Osteoblast (primary cell): ENCODE data around the gene TMIGD3. TPM values are rescaled to one million over a fixed set of nuclear protein-coding genes. Genes with fewer than 3 reads are reported as not detected.

ENCODE experiments used
- DNase-seq: peaks from one replicate; pipeline ENCODE4 v3.0.0; 2011; ENCODE audit warnings: low spot score, mixed read lengths; ENCODE audit not compliant: insufficient read length; ENCODE audit errors: missing footprints
- H2AFZ ChIP-seq: 2 replicates; pipeline ENCODE4 v1.6.0; 2011; ENCODE audit warnings: mild to moderate bottlenecking, low read length
- H3K27ac ChIP-seq: 2 replicates; pipeline ENCODE4 v1.5.1; 2011; ENCODE audit warnings: mild to moderate bottlenecking, low read depth, low read length, moderate library complexity
- H3K27me3 ChIP-seq: 2 replicates; pipeline ENCODE4 v1.6.0; 2012; ENCODE audit warnings: mild to moderate bottlenecking, control low read depth, inconsistent platforms, low read length, moderate library complexity; ENCODE audit not compliant: insufficient read depth
- H3K36me3 ChIP-seq: 2 replicates; pipeline ENCODE4 v1.5.1; 2011; ENCODE audit warnings: mild to moderate bottlenecking, low read length, control low read depth, moderate library complexity; ENCODE audit not compliant: insufficient read depth
- H3K4me1 ChIP-seq: 2 replicates; pipeline ENCODE4 v1.5.1; 2011; ENCODE audit warnings: mild to moderate bottlenecking, low read length, control low read depth, moderate library complexity; ENCODE audit not compliant: insufficient read depth
- H3K4me2 ChIP-seq: 2 replicates; pipeline ENCODE4 v1.6.0; 2011; ENCODE audit warnings: mild to moderate bottlenecking, low read length; ENCODE audit not compliant: insufficient read depth
- H3K4me3 ChIP-seq: fragments of 200-600 bp; sonication (generic); 3 replicates; pipeline ENCODE4 v1.5.1; 2012; ENCODE audit warnings: mild to moderate bottlenecking, low read length, inconsistent platforms; ENCODE audit not compliant: insufficient read depth
- H3K79me2 ChIP-seq: 2 replicates; pipeline ENCODE4 v1.6.0; 2012; ENCODE audit warnings: mild to moderate bottlenecking, low read length, control low read depth, inconsistent platforms; ENCODE audit not compliant: insufficient read depth
- H3K9me3 ChIP-seq: 2 replicates; pipeline ENCODE4 v1.5.1; 2011; ENCODE audit warnings: low read depth, low read length, control low read depth
- H4K20me1 ChIP-seq: 2 replicates; pipeline ENCODE4 v1.6.0; 2012; ENCODE audit warnings: mild to moderate bottlenecking, low read length, control low read depth; ENCODE audit not compliant: insufficient read depth
- total RNA-seq: library from RNA; depleted of rRNA; stranded (reverse); fragments of >200 nt; gene quantifications from 2 replicates; pipeline ENCODE4 v1.2.3, GENCODE V29; 2012
- TF ChIP-seq, protein P1 (sequence below): IDR thresholded peaks from 2 replicates; pipeline ENCODE4 v1.5.1; 2011; ENCODE audit warnings: mild to moderate bottlenecking, low read depth, low read length, moderate library complexity; ENCODE audit errors: extremely low read depth

Gene TMIGD3
- total RNA-seq, 1 donor, result not detected

DNA sequence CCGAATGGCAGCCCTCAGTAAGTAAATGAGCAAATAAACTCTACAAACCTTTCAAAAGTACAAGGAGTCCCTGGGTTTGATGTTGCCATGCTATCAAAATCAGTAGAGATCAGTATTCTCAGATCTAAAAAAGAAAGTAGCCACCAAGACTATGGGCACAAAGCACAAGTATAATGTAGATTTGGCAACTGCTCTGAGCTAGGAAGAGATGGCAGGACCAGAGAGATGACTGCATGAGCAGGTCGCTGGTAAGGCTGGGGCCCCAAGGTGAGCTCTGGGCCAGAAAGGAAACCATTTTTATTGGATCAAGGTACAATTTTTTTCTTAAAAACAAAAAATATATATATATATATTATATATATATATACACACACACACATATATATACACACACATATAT is 3.1 kb upstream of the TMIGD3 start:
- no peaks in the 10 kb centered on the region for H4K20me1 ChIP-seq
- H3K79me2 ChIP-seq, result no peaks in the 10 kb centered on the region
- DNase-seq, result no peak
- no peaks in the 10 kb centered on the region for H3K36me3 ChIP-seq
- peaks cover 14% of the 10 kb centered on the region for H3K4me1 ChIP-seq
- H3K9me3 ChIP-seq, result no peaks in the 10 kb centered on the region
- no peak overlapping the region for H3K4me2 ChIP-seq
- no peak overlapping the region for H2AFZ ChIP-seq
- H3K27ac ChIP-seq, result no peak overlapping the region
- H3K4me3 ChIP-seq, result no peak overlapping the region
- peaks cover 2% of the 10 kb centered on the region for H3K27me3 ChIP-seq
- TF ChIP-seq, protein P1, sequence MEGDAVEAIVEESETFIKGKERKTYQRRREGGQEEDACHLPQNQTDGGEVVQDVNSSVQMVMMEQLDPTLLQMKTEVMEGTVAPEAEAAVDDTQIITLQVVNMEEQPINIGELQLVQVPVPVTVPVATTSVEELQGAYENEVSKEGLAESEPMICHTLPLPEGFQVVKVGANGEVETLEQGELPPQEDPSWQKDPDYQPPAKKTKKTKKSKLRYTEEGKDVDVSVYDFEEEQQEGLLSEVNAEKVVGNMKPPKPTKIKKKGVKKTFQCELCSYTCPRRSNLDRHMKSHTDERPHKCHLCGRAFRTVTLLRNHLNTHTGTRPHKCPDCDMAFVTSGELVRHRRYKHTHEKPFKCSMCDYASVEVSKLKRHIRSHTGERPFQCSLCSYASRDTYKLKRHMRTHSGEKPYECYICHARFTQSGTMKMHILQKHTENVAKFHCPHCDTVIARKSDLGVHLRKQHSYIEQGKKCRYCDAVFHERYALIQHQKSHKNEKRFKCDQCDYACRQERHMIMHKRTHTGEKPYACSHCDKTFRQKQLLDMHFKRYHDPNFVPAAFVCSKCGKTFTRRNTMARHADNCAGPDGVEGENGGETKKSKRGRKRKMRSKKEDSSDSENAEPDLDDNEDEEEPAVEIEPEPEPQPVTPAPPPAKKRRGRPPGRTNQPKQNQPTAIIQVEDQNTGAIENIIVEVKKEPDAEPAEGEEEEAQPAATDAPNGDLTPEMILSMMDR, result no peak

DNA sequence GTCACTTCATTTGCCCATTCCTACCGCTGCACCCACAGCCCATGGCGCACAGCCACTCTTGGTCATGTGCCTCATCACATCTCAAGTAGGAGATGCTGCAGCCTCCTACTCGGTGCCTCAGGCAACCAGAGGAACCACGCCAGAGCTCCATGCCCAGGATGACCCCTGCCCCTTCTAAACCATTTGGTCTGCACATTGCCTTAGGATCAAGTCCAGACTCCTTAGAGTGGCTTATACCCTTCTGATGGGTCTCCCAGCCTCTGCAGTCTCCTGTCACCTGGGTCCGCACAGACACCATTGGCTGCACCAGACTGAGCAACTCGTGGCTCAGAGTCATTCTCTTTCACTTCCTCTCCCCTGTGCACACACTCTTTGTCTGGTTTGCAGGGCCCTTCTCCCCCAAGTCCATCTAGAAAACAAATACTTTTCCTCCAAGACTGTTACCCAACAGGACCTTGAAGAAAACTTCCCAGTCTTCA is 2.2 kb upstream of the TMIGD3 start:
- H3K4me1 ChIP-seq, result peaks cover 14% of the 10 kb centered on the region
- no peak overlapping the region for H3K4me3 ChIP-seq
- TF ChIP-seq, protein P1, result no peak
- H3K27me3 ChIP-seq, result peaks cover 3% of the 10 kb centered on the region
- H3K27ac ChIP-seq, result no peak overlapping the region
- no peak for DNase-seq
- H4K20me1 ChIP-seq, result no peaks in the 10 kb centered on the region
- no peaks in the 10 kb centered on the region for H3K36me3 ChIP-seq
- H3K9me3 ChIP-seq, result no peaks in the 10 kb centered on the region
- H3K4me2 ChIP-seq, result no peak overlapping the region
- no peak overlapping the region for H2AFZ ChIP-seq
- no peaks in the 10 kb centered on the region for H3K79me2 ChIP-seq

DNA sequence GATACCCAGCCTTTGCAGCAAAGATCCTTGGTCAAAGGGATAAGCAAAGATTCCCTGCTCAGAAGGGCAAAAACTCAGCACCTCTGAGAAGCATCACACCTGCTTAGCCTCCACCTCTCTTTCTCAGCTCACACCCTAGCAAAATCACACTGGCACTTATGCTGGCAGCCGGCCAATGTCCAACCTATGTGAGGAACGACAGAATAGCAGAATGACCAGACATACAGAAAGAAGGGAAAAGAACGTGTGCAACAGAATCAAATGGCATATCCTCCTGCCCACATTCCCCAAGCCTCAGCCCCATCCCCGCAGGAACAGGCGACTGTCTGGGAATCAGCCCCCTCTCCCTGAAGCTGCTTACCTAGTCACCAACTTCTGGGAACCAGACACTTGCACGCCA is 664 bp upstream of the TMIGD3 start:
- no peak overlapping the region for H2AFZ ChIP-seq
- H3K4me3 ChIP-seq, result no peak overlapping the region
- no peaks in the 10 kb centered on the region for H3K9me3 ChIP-seq
- H3K4me2 ChIP-seq, result no peak overlapping the region
- no peak overlapping the region for H3K27ac ChIP-seq
- no peaks in the 10 kb centered on the region for H4K20me1 ChIP-seq
- H3K27me3 ChIP-seq, result peaks cover 12% of the 10 kb centered on the region
- H3K4me1 ChIP-seq, result peaks cover 14% of the 10 kb centered on the region
- no peaks in the 10 kb centered on the region for H3K79me2 ChIP-seq
- DNase-seq, result no peak
- TF ChIP-seq, protein P1, result no peak
- no peaks in the 10 kb centered on the region for H3K36me3 ChIP-seq

DNA sequence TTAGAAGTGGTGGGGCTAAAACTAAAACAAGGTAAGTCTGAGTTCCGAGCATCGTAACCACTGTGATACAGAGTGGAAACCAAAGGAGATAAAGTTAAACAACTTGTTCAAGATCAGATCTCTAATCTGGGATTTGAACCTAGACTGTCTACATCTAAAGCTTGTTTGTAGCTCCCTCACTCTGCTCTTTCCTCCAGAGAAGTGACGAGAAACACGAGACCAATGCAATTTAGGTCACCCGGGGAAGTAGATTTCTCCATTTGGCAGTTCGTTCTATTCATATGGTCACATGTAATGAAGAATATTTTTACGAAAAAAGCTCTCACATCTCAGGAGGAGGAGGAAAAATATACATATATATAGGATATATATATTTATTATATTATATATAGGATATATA is 1.8 kb downstream of the TMIGD3 start:
- Histone ChIP-seq H3K4me2 (no peak overlapping the region), H4K20me1 (no peaks in the 10 kb centered on the region), H2AFZ (no peak overlapping the region), H3K4me3 (no peak overlapping the region), H3K36me3 (no peaks in the 10 kb centered on the region), H3K4me1 (no peaks in the 10 kb centered on the region), H3K79me2 (no peaks in the 10 kb centered on the region), H3K9me3 (no peaks in the 10 kb centered on the region), H3K27me3 (peaks cover 15% of the 10 kb centered on the region), H3K27ac (no peak overlapping the region)
- TF ChIP-seq, protein P1, result no peak
- no peak for DNase-seq
